Islet precursor cell (in vitro differentiated cells): ENCODE measurements around the gene PLEKHG1.

Experiments
- DNase-seq: peaks from one replicate; pipeline ENCODE4 v3.0.0-alpha.2; 2018

PLEKHG1 gene

GRCh38 chr6:150641398-150642139 lies 41.9 kb downstream of the PLEKHG1 start:
- no peak for DNase-seq

GRCh38 chr6:150646228-150646627 lies 46.5 kb downstream of the PLEKHG1 start:
- DNase-seq, result no peak

- DNase-seq, result no peak
Observed at GRCh38 chr6:150647051-150647450, 47.4 kb downstream of the PLEKHG1 start.
